Activated T-helper 1 cell treated with anti-CD3 and anti-CD28 coated beads, Interleukin-12 subunit alpha, Interleukin-12 subunit beta, Interleukin-2, Interleukin-4 antibody, amounts not matched to agents 30 ng/mL and 10 ng/mL and 1 ng/mL, durations not matched to agents 14 hours and 24 hours and 36 hours (primary cell): Measurements from ENCODE around the gene CD81. TPM values are rescaled to one million over a fixed set of nuclear protein-coding genes. Genes with fewer than 3 reads are reported as not detected.
"Not testable (repeated sequence)": the region's sequence is repeated elsewhere in the genome, so short reads cannot be mapped to it uniquely, and the experiment has no call there.

Source experiments
- DNase-seq: peaks from one replicate; pipeline ENCODE4 v3.0.0; 2021; ENCODE audit warnings: low spot score
- H3K27ac Mint-ChIP-seq: one replicate; pipeline ENCODE4 v1.8.0; 2021; ENCODE audit warnings: mild to moderate bottlenecking, mixed read lengths
- H3K27me3 Mint-ChIP-seq: one replicate; pipeline ENCODE4 v1.8.0; 2022; ENCODE audit warnings: mild to moderate bottlenecking, moderate library complexity, mixed read lengths; ENCODE audit not compliant: insufficient read depth
- H3K36me3 Mint-ChIP-seq: one replicate; pipeline ENCODE4 v1.8.0; 2021; ENCODE audit warnings: low read depth, mixed read lengths
- H3K4me1 Mint-ChIP-seq: one replicate; pipeline ENCODE4 v1.8.0; 2021; ENCODE audit warnings: low read depth, mixed read lengths
- H3K4me3 Mint-ChIP-seq: one replicate; pipeline ENCODE4 v1.8.0; 2021; ENCODE audit warnings: mild to moderate bottlenecking, moderate library complexity, mixed read lengths
- H3K9me3 Mint-ChIP-seq: one replicate; pipeline ENCODE4 v1.8.0; 2021; ENCODE audit warnings: mixed read lengths
- intact Hi-C: fragments of 100-400 bp; cut with micrococcal nuclease; formaldehyde crosslinking; loops from one replicate; pipeline ENCODE4 v1.15.1; 2024
- total RNA-seq: library from RNA; stranded (reverse); gene quantifications from 2 replicates; pipeline ENCODE4 v1.2.3, GENCODE V29; 2022

CD81 gene
- total RNA-seq, 1 donor from 2014 or later, result 247 TPM

DNA sequence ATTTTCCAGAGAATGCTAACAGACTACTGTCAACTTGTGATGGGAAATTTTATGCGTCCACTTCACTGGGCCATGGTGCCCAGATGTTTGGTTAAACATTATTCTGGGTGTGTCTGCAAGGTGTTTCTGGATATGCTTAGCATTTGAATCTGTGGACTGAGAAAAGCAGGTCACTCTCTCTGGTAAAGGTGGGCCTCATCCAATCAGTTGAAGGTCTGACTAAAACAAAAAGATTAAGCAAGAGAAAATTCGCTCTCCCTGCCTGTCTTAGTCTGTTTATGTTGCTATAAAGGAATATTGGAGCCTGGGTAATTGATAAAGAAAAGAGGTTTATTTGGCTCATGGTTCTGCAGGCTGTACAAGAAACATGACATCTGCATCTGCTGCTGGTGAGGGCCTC is 32.1 kb upstream of the CD81 start:
- no peaks in the 10 kb centered on the region for H3K36me3 Mint-ChIP-seq
- no peak overlapping the region for H3K4me3 Mint-ChIP-seq
- intact Hi-C loops, result no loop called here
- no peak overlapping the region for H3K27ac Mint-ChIP-seq
- peaks cover 3% of the 10 kb centered on the region for H3K27me3 Mint-ChIP-seq
- no peak for DNase-seq
- peaks cover 5% of the 10 kb centered on the region for H3K9me3 Mint-ChIP-seq
- H3K4me1 Mint-ChIP-seq, result no peaks in the 10 kb centered on the region

GRCh38 chr11:2346014-2346413 is 31.1 kb upstream of the CD81 start:
- H3K27me3 Mint-ChIP-seq, result peaks cover 3% of the 10 kb centered on the region
- H3K4me1 Mint-ChIP-seq, result no peaks in the 10 kb centered on the region
- H3K36me3 Mint-ChIP-seq, result no peaks in the 10 kb centered on the region
- H3K9me3 Mint-ChIP-seq, result peaks cover 5% of the 10 kb centered on the region
- H3K27ac Mint-ChIP-seq, result no peak overlapping the region
- no peak overlapping the region for H3K4me3 Mint-ChIP-seq
- intact Hi-C loops, result no loop called here
- no peak for DNase-seq

GRCh38 chr11:2346586-2347307 is 30.4 kb upstream of the CD81 start:
- intact Hi-C loops, result no loop called here
- peaks cover 5% of the 10 kb centered on the region for H3K9me3 Mint-ChIP-seq
- no peak for DNase-seq
- H3K27me3 Mint-ChIP-seq, result peaks cover 3% of the 10 kb centered on the region
- H3K4me1 Mint-ChIP-seq, result no peaks in the 10 kb centered on the region
- no peak overlapping the region for H3K27ac Mint-ChIP-seq
- H3K4me3 Mint-ChIP-seq, result no peak overlapping the region
- H3K36me3 Mint-ChIP-seq, result no peaks in the 10 kb centered on the region

GRCh38 chr11:2347308-2347830 is 29.7 kb upstream of the CD81 start:
- Mint-ChIP-seq H3K4me3 (no peak overlapping the region), H3K27me3 (peaks cover 3% of the 10 kb centered on the region), H3K4me1 (no peaks in the 10 kb centered on the region), H3K9me3 (peaks cover 5% of the 10 kb centered on the region), H3K36me3 (no peaks in the 10 kb centered on the region), H3K27ac (no peak overlapping the region)
- intact Hi-C loops, result no loop called here
- DNase-seq, result no peak

DNA sequence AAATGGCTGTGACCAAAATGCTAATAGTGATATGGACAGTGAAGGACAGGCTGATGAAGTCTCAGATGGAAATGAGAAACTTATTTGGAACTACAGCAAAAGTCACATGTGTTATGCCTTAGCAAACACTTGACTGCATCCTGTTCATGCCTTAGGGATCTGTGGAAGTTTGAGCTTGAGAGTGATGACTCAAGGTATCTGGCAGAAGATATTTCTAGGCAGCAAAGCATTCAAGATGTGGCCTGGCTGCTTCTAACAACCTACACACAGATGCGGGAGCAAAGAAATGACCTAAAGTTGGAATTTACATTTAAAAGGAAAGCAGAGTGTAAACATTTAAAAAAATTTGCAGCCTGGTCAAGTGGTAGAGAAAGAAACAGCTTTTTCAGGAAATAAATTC is 28.1 kb upstream of the CD81 start:
- intact Hi-C loops, result no loop called here
- no peak for DNase-seq
- peaks cover 5% of the 10 kb centered on the region for H3K9me3 Mint-ChIP-seq
- no peak overlapping the region for H3K4me3 Mint-ChIP-seq
- H3K27me3 Mint-ChIP-seq, result peaks cover 3% of the 10 kb centered on the region
- no peaks in the 10 kb centered on the region for H3K4me1 Mint-ChIP-seq
- H3K36me3 Mint-ChIP-seq, result no peaks in the 10 kb centered on the region
- H3K27ac Mint-ChIP-seq, result no peak overlapping the region

DNA sequence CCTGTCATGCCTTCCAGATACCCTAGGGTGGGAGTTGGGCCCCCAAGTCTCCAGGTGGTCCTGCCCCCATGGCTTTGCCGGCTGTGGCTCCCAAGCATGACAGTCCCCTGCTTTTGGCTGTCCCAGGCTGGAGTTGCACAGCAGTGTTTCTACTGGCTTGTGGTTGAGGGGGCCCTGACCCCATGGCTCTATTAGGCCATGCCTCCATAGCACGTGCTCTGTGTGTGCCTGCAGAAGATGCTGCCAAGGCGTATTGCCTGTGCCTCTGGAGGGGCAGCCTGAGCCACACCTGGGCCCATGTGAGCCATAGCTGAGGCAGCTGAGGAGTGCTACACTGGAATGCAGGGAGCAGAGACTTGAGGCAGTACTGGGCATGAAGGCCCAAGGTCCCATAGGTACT is 25.4 kb upstream of the CD81 start:
- no peaks in the 10 kb centered on the region for H3K36me3 Mint-ChIP-seq
- H3K27me3 Mint-ChIP-seq, result peaks cover 3% of the 10 kb centered on the region
- no peak overlapping the region for H3K4me3 Mint-ChIP-seq
- peaks cover 5% of the 10 kb centered on the region for H3K9me3 Mint-ChIP-seq
- H3K27ac Mint-ChIP-seq, result no peak overlapping the region
- DNase-seq, result no peak
- H3K4me1 Mint-ChIP-seq, result no peaks in the 10 kb centered on the region
- intact Hi-C loops, result no loop called here

GRCh38 chr11:2352420-2352819 is 24.7 kb upstream of the CD81 start:
- Mint-ChIP-seq H3K27ac (no peak overlapping the region), H3K4me3 (no peak overlapping the region), H3K9me3 (peaks cover 5% of the 10 kb centered on the region), H3K36me3 (no peaks in the 10 kb centered on the region), H3K4me1 (no peaks in the 10 kb centered on the region), H3K27me3 (peaks cover 3% of the 10 kb centered on the region)
- DNase-seq, result no peak
- intact Hi-C loops, result no loop called here

DNA sequence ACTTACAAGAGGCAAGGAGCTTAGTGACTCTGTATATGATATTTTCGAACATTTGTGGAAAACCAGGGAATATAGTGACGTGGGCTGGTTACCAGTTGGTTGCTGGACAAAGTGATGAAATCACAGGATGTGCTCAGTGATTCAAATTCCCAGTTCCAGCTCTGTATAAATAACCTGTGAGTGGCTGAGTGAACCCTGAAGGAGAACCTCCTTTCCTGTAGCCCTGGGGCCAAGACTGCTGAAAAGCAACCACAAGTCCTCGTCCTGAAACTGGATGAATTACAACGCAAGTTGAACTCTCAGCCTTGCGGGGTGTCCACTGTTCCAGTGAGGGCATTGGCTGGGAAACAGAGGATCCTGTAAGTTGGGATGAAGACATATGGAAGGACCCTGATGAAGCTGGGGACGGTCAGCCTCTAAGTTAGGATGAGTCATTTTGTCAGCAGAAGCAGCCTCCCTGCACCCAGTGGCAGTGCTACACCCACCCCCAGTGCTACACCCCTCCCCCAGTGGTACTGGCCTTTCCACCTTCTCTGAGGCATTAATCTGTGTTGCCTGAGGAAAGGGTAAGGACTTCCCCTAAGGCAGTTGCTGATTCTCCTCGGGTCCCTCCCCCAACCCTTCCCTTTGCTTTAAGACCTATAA is 22.0 kb upstream of the CD81 start:
- no peak for DNase-seq
- H3K27me3 Mint-ChIP-seq, result no peaks in the 10 kb centered on the region
- intact Hi-C loops, result no loop called here
- H3K36me3 Mint-ChIP-seq, result no peaks in the 10 kb centered on the region
- no peaks in the 10 kb centered on the region for H3K9me3 Mint-ChIP-seq
- H3K4me1 Mint-ChIP-seq, result no peaks in the 10 kb centered on the region
- H3K4me3 Mint-ChIP-seq, result no peak overlapping the region
- H3K27ac Mint-ChIP-seq, result no peak overlapping the region

DNA sequence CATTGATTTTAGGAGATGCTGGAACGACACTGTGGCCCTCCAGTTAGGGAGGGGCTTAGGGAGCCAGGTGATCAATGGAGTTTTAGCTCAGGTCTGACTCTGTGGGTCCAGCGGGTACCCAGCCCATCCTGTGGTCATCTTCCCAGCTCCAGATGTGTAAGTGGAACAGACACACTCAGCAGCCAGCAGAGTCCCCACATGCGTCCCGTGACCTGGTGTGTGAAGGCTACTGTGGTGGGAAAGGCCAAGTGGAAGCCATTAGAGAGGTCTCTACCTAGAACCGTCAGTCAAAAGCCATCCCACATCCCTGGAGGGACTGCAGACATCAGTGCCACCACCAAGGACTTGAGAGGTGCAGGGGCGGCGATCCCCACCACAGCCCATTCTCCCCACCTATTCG is 19.9 kb upstream of the CD81 start:
- no peak for DNase-seq
- Mint-ChIP-seq H3K4me1 (no peaks in the 10 kb centered on the region), H3K36me3 (no peaks in the 10 kb centered on the region), H3K27ac (no peak overlapping the region), H3K9me3 (no peaks in the 10 kb centered on the region), H3K4me3 (no peak overlapping the region), H3K27me3 (no peaks in the 10 kb centered on the region)
- intact Hi-C loops, result no loop called here

- H3K27ac Mint-ChIP-seq, intact Hi-C loops, H3K4me3 Mint-ChIP-seq, DNase-seq, H3K4me1 Mint-ChIP-seq, H3K36me3 Mint-ChIP-seq, H3K9me3 Mint-ChIP-seq, H3K27me3 Mint-ChIP-seq: not testable (repeated sequence)
Observed at GRCh38 chr11:2357651-2358050, 19.5 kb upstream of the CD81 start.

DNA sequence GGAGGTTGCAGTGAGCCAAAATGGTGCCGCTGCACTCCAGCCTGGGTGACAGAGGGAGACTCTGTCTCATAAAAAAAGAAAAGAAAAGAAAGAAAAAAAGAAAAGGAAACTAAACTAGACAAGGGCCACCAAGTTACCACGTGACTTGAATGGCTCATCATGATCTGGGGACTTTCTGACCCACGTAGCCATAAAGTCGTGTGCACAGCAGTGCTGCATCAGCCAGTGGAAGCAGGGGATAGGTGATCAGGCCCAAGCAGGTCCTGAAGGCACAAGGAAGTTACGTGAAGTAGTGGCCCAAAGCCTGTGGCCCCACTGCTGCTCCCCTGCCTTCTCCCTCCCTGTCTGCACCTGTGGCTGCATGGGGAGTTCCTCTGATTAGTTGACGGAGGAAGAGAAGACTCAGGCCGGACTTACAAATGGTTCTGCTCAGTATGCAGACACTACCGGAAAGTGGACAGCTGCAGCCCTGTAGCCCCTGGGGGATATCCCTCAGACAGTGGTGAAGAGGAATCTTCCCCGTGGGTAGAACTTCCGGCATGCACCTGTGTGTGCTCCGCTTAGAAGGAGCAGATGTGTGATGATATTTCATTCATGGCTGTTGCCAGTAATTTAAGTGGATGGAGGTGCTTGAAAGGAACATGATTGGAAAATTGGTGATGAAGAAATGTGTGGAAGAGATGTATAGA is 18.2 kb upstream of the CD81 start:
- no peaks in the 10 kb centered on the region for H3K4me1 Mint-ChIP-seq
- no peak for DNase-seq
- intact Hi-C loops, result no loop called here
- H3K27ac Mint-ChIP-seq, result no peak overlapping the region
- no peaks in the 10 kb centered on the region for H3K27me3 Mint-ChIP-seq
- H3K4me3 Mint-ChIP-seq, result no peak overlapping the region
- no peaks in the 10 kb centered on the region for H3K36me3 Mint-ChIP-seq
- H3K9me3 Mint-ChIP-seq, result no peaks in the 10 kb centered on the region

GRCh38 chr11:2359557-2359956 is 17.6 kb upstream of the CD81 start:
- intact Hi-C loops, result no loop called here
- Mint-ChIP-seq H3K36me3 (no peaks in the 10 kb centered on the region), H3K27me3 (no peaks in the 10 kb centered on the region), H3K4me3 (no peak overlapping the region), H3K27ac (no peak overlapping the region), H3K9me3 (no peaks in the 10 kb centered on the region), H3K4me1 (no peaks in the 10 kb centered on the region)
- no peak for DNase-seq

DNA sequence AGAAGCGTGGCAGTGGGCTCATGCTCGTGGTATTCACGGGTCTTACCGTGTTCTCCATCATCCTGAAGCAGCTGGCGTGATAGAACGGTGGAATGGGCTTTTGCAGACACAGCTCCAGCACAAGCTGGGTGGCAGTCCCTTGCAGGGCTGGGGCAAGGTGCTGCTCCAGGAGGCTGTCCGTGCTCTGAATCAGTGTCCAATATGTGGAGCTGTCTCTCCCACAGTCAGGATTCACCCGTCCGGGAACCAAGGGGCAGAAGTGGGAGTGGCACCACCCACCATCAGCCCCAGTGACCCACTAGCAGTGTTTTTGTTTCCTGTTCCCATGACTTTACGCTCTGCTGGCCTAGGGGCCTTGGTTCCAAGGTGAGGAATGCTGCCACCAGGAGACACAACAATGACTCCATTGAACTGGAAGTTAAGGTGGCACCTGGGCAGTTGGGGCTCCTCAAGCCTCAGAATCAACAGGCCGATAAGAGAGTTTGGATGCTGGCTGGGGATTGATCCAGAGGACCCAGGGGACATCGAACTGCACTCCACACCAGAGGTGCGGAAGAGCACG is 16.9 kb upstream of the CD81 start:
- H3K27me3 Mint-ChIP-seq, result no peaks in the 10 kb centered on the region
- no peak for DNase-seq
- H3K27ac Mint-ChIP-seq, result no peak overlapping the region
- H3K36me3 Mint-ChIP-seq, result no peaks in the 10 kb centered on the region
- no peaks in the 10 kb centered on the region for H3K4me1 Mint-ChIP-seq
- no peak overlapping the region for H3K4me3 Mint-ChIP-seq
- no peaks in the 10 kb centered on the region for H3K9me3 Mint-ChIP-seq
- intact Hi-C loops, result no loop called here
